GM12878 (cell line): Measurements from ENCODE around the gene PLA2G6. TPM values are rescaled to one million over a fixed set of nuclear protein-coding genes. Genes with fewer than 3 reads are reported as not detected.

Source experiments
- ATAC-seq: fragments of 200-7000 bp; cut with Tn5 transposase; 3 replicates; pipeline ENCODE4 v1.9.1; 2020; ENCODE audit warnings: mild to moderate bottlenecking, moderate library complexity
- BruUV-seq: library from RNA; stranded (reverse); fragments of 400-500 nt; replicated peaks from 2 replicates; lab custom pipeline; 2021; lab: Mats Ljungman, UMichigan
- CTCF ChIA-PET: fragments of 300-600 bp; sonication (Branson Sonifier 250); formaldehyde crosslinking; extraction: SDS; loops from one replicate; lab custom pipeline; 2021; ENCODE audit warnings: inconsistent platforms; lab: Yijun Ruan, JAX
- POLR2A ChIA-PET: fragments of 350-600 bp; formaldehyde crosslinking; extraction: SDS; loops from one replicate; lab custom pipeline; 2021; ENCODE audit warnings: inconsistent platforms; lab: Charles Lee
- RAD21 ChIA-PET: fragments of 300-600 bp; sonication (Branson Sonifier 250); formaldehyde crosslinking; loops from one replicate; lab custom pipeline; 2023; ENCODE audit warnings: antibody characterized with exemption; ENCODE audit not compliant: unreplicated experiment; lab: Charles Lee
- SMC1A ChIA-PET: fragments of 300-600 bp; sonication (Branson Sonifier 250); formaldehyde crosslinking; loops from one replicate; lab custom pipeline; 2023; ENCODE audit not compliant: unreplicated experiment, uncharacterized antibody; lab: Charles Lee
- DNase-seq: peaks from one replicate; pipeline ENCODE4 v3.0.0-alpha.2; 2011; ENCODE audit warnings: low read depth, low spot score
- FAIRE-seq: peaks from 3 replicates; lab custom pipeline; 2011; peaks lifted over from hg19 to GRCh38; lab: Jason Lieb, UNC
- H2AFZ ChIP-seq: 2 replicates; pipeline ENCODE4 v1.6.0; 2011; ENCODE audit warnings: low read depth, low read length, control low read depth; ENCODE audit not compliant: control insufficient read depth
- H3K27ac ChIP-seq: 2 replicates; pipeline ENCODE4 v1.5.1; 2011; ENCODE audit warnings: control low read depth; ENCODE audit not compliant: control insufficient read depth, insufficient read depth
- H3K27me3 ChIP-seq, 2 experiments: replicated peaks in 1 of 2; 2 replicates each; pipeline versions ENCODE4 v1.6.0 to v1.6.1; 2011; ENCODE audit warnings: low read length in 1 of 2; ENCODE audit not compliant: control insufficient read depth in 2 of 2, insufficient read depth in 2 of 2
- H3K36me3 ChIP-seq, 2 experiments: 2 replicates each; pipeline ENCODE4 v1.5.1; 2011; ENCODE audit warnings: low read length in 1 of 2; ENCODE audit not compliant: control insufficient read depth in 2 of 2, insufficient read depth in 2 of 2
- H3K4me1 ChIP-seq: 2 replicates; pipeline ENCODE4 v1.6.1; 2011; ENCODE audit warnings: mild to moderate bottlenecking, low read length, moderate library complexity, mixed read lengths; ENCODE audit not compliant: control insufficient read depth, insufficient read depth
- H3K4me2 ChIP-seq: 2 replicates; pipeline ENCODE4 v1.6.0; 2011; ENCODE audit warnings: control low read depth; ENCODE audit not compliant: control insufficient read depth, insufficient read depth
- H3K4me3 ChIP-seq: fragments of 200-600 bp; sonication (generic); 2 replicates; pipeline ENCODE4 v1.5.1; 2016
- H3K79me2 ChIP-seq: 2 replicates; pipeline ENCODE4 v1.6.0; 2011; ENCODE audit warnings: low read length; ENCODE audit not compliant: control insufficient read depth, insufficient read depth
- H3K9ac ChIP-seq: 2 replicates; pipeline ENCODE4 v1.8.0; 2011; ENCODE audit warnings: low read length, control low read depth, mixed read lengths; ENCODE audit not compliant: control insufficient read depth, insufficient read depth
- H3K9me3 ChIP-seq: replicated peaks from 3 replicates; pipeline ENCODE4 v1.5.1; 2011; ENCODE audit warnings: mild to moderate bottlenecking, low read length; ENCODE audit not compliant: control insufficient read depth, insufficient read depth
- H4K20me1 ChIP-seq: 2 replicates; pipeline ENCODE4 v1.6.0; 2011; ENCODE audit not compliant: control insufficient read depth, insufficient read depth
- CBFB ChIP-seq: IDR thresholded peaks from 2 replicates; pipeline ENCODE4 v1.6.1; 2016; ENCODE audit warnings: antibody characterized with exemption, low read depth
- CBX5 ChIP-seq: sonication (generic); IDR thresholded peaks from 2 replicates; pipeline ENCODE4 v1.6.1; 2016; ENCODE audit warnings: low read depth, moderate library complexity, mild to moderate bottlenecking, inconsistent platforms
- HDAC6 ChIP-seq: fragments of 200-600 bp; sonication (generic); IDR thresholded peaks from one replicate; pipeline ENCODE4 v1.8.0; 2017; ENCODE audit warnings: antibody characterized with exemption; ENCODE audit not compliant: unreplicated experiment
- MTA3 ChIP-seq: IDR thresholded peaks from 2 replicates; pipeline ENCODE4 v1.6.1; 2012; ENCODE audit warnings: low read length, inconsistent platforms, borderline replicate concordance
- MYB ChIP-seq: fragments of 150-350 bp; IDR thresholded peaks from 2 replicates; pipeline ENCODE4 v1.6.1; 2014; ENCODE audit warnings: mild to moderate bottlenecking, low read depth, low read length, borderline replicate concordance
- POU2F2 ChIP-seq: IDR thresholded peaks from 3 replicates; pipeline ENCODE4 v1.6.1; 2011; ENCODE audit warnings: low read depth, mild to moderate bottlenecking, low read length, borderline replicate concordance
- RUNX3 ChIP-seq: IDR thresholded peaks from 2 replicates; pipeline ENCODE4 v1.6.1; 2012; ENCODE audit warnings: low read length, inconsistent platforms
- YBX1 ChIP-seq: fragments of 450-650 bp; IDR thresholded peaks from 2 replicates; pipeline ENCODE4 v1.6.1; 2016; ENCODE audit warnings: antibody characterized with exemption
- ZZZ3 ChIP-seq: IDR thresholded peaks from 2 replicates; pipeline ENCODE4 v1.6.1; 2011; ENCODE audit warnings: low read depth; ENCODE audit not compliant: control insufficient read depth, insufficient read length
- WGBS: methylation state at CpG from one replicate; pipeline ENCODE4 v1.1.6; 2016; ENCODE audit warnings: low lambda C conversion rate; ENCODE audit not compliant: insufficient replicate concordance, insufficient coverage; ENCODE audit errors: missing lambda C conversion rate; 5-methylcytosine and 5-hydroxymethylcytosine counted together
- in situ Hi-C: fragments of 300-500 bp; cut with MboI; formaldehyde crosslinking; loops from 9 replicates; pipeline ENCODE4 v1.14.3; 2018; ENCODE audit warnings: mixed read lengths
- intact Hi-C: fragments of 100-400 bp; cut with micrococcal nuclease; formaldehyde crosslinking; loops from one replicate; pipeline ENCODE4 v1.14.2; 2022; ENCODE audit not compliant: unreplicated experiment
- polyA plus RNA-seq, 11 experiments: library from polyadenylated mRNA; depleted of rRNA in 4 of 11; unstranded in 6 of 11; stranded (reverse) in 5 of 11; fragments of >200 nt; fragmentation: Nextera tagmentation in 4 of 11; fragmentation: Illumina TruSeq in 1 of 11; extraction: Ambion mirVana in 4 of 11; extraction: Trizol in 1 of 11; gene quantifications; 1 replicate in 1 of 11; 2 replicates in 10 of 11; pipeline versions ENCODE4 v1.2.1 to v1.2.3, GENCODE V29; 2011 to 2016; ENCODE audit warnings: inconsistent platforms in 2 of 11, missing spikeins in 2 of 11, low read depth in 1 of 11
- total RNA-seq, 4 experiments: library from RNA; depleted of rRNA in 3 of 4; stranded (reverse); fragments of >200 nt in 3 of 4; fragmentation: Illumina TruSeq in 1 of 4; extraction: Trizol in 1 of 4; gene quantifications; 2 replicates each; pipeline versions ENCODE4 v1.2.1 to v1.2.3, GENCODE V29; 2013 to 2021
- TF ChIP-seq, protein P1 (sequence below): fragments of 150-350 bp; IDR thresholded peaks from 2 replicates; pipeline ENCODE4 v1.6.1; 2016; ENCODE audit warnings: low read depth, low read length
- TF ChIP-seq, protein P2 (sequence below): fragments of 450-650 bp; IDR thresholded peaks from 2 replicates; pipeline ENCODE4 v1.6.1; 2017; ENCODE audit warnings: mild to moderate bottlenecking
- TF ChIP-seq, protein P3 (sequence below): IDR thresholded peaks from 2 replicates; pipeline ENCODE4 v1.6.1; 2012; ENCODE audit warnings: improper control_type of control experiment, low read depth, low read length; ENCODE audit not compliant: insufficient replicate concordance
- TF ChIP-seq, protein P4 (sequence below): fragments of 450-650 bp; IDR thresholded peaks from 2 replicates; pipeline ENCODE4 v1.6.1; 2016; ENCODE audit warnings: mild to moderate bottlenecking

The PLA2G6 gene
- total and polyA plus RNA-seq, 10 of the 15 experiments (the other 5 are each of a cell fraction or from before 2014, with no cell fraction given), result 0.15 to 42.2 (median 15.8) TPM

DNA sequence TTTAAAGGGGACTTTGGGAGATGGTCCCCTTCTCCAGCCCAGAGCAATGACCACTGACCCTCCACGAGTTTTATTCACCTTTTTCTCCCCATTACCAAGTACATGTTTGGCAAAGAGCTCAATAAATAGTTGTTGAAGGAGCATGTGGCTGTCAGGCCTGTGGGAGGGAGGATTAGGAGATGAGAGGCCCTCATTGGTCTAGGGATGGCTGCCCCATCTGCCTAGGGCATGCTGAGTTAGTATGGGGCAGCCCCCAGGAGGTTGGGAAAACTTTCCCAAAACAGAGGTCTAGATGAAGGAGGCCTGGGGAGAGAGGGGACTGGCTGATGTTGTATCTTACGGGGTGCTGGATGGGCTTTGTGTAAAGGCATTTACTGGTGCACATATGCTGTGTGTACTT is 30.8 kb upstream of the PLA2G6 start:
- no peaks in the 10 kb centered on the region for H4K20me1 ChIP-seq
- ChIA-PET RAD21 (interaction anchor here (3.4 kb wide), 1 partner anchor 9 kb away, joined by 13 read pairs; no protein-coding TSS in a partner anchor), SMC1A (interaction anchor here (1.3 to 4.3 kb wide), 2 partner anchors 8 to 11 kb away, joined by 4 to 20 read pairs; no protein-coding TSS in a partner anchor), POLR2A (interaction anchor here (0.7 to 1.1 kb wide), 2 partner anchors 9 to 11 kb away, joined by 3 to 5 read pairs; partner anchors contain the start of gene MAFF), CTCF (no interaction called here)
- H3K9me3 ChIP-seq, result no peaks in the 10 kb centered on the region
- H3K9ac ChIP-seq, result no peak overlapping the region
- FAIRE-seq, result no peak
- intact Hi-C loops, result loop anchor here (5.0 to 10.0 kb wide), 3 partner anchors 35 to 98 kb away; partner anchors contain the start of gene BAIAP2L2
- H3K4me1 ChIP-seq, result peaks cover 39% of the 10 kb centered on the region
- no peak overlapping the region for H3K27ac ChIP-seq
- no peaks in the 10 kb centered on the region for H3K79me2 ChIP-seq
- H3K36me3 ChIP-seq, result no peaks in the 10 kb centered on the region; a peak in 2 of 4 replicates
- no peak overlapping the region for H3K4me2 ChIP-seq
- in situ Hi-C loops, result no loop called here
- H2AFZ ChIP-seq, result no peak overlapping the region
- ATAC-seq, result no peak
- H3K27me3 ChIP-seq, result no peaks in the 10 kb centered on the region
- DNase-seq, result no peak
- no TSS peak for BruUV-seq
- 68% methylated on average over 2 of the region's 2 CpGs for WGBS
- H3K4me3 ChIP-seq, result no peak overlapping the region
- TF ChIP-seq POU2F2, result no peak
- TF ChIP-seq YBX1, result no peak
- TF ChIP-seq CBX5, result no peak
- TF ChIP-seq, protein P1, sequence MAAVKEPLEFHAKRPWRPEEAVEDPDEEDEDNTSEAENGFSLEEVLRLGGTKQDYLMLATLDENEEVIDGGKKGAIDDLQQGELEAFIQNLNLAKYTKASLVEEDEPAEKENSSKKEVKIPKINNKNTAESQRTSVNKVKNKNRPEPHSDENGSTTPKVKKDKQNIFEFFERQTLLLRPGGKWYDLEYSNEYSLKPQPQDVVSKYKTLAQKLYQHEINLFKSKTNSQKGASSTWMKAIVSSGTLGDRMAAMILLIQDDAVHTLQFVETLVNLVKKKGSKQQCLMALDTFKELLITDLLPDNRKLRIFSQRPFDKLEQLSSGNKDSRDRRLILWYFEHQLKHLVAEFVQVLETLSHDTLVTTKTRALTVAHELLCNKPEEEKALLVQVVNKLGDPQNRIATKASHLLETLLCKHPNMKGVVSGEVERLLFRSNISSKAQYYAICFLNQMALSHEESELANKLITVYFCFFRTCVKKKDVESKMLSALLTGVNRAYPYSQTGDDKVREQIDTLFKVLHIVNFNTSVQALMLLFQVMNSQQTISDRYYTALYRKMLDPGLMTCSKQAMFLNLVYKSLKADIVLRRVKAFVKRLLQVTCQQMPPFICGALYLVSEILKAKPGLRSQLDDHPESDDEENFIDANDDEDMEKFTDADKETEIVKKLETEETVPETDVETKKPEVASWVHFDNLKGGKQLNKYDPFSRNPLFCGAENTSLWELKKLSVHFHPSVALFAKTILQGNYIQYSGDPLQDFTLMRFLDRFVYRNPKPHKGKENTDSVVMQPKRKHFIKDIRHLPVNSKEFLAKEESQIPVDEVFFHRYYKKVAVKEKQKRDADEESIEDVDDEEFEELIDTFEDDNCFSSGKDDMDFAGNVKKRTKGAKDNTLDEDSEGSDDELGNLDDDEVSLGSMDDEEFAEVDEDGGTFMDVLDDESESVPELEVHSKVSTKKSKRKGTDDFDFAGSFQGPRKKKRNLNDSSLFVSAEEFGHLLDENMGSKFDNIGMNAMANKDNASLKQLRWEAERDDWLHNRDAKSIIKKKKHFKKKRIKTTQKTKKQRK, result no peak
- no peak for TF ChIP-seq RUNX3
- TF ChIP-seq HDAC6, result no peak
- TF ChIP-seq, protein P2, sequence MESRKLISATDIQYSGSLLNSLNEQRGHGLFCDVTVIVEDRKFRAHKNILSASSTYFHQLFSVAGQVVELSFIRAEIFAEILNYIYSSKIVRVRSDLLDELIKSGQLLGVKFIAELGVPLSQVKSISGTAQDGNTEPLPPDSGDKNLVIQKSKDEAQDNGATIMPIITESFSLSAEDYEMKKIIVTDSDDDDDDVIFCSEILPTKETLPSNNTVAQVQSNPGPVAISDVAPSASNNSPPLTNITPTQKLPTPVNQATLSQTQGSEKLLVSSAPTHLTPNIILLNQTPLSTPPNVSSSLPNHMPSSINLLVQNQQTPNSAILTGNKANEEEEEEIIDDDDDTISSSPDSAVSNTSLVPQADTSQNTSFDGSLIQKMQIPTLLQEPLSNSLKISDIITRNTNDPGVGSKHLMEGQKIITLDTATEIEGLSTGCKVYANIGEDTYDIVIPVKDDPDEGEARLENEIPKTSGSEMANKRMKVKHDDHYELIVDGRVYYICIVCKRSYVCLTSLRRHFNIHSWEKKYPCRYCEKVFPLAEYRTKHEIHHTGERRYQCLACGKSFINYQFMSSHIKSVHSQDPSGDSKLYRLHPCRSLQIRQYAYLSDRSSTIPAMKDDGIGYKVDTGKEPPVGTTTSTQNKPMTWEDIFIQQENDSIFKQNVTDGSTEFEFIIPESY, result no peak
- no peak for TF ChIP-seq MYB
- TF ChIP-seq, protein P3, sequence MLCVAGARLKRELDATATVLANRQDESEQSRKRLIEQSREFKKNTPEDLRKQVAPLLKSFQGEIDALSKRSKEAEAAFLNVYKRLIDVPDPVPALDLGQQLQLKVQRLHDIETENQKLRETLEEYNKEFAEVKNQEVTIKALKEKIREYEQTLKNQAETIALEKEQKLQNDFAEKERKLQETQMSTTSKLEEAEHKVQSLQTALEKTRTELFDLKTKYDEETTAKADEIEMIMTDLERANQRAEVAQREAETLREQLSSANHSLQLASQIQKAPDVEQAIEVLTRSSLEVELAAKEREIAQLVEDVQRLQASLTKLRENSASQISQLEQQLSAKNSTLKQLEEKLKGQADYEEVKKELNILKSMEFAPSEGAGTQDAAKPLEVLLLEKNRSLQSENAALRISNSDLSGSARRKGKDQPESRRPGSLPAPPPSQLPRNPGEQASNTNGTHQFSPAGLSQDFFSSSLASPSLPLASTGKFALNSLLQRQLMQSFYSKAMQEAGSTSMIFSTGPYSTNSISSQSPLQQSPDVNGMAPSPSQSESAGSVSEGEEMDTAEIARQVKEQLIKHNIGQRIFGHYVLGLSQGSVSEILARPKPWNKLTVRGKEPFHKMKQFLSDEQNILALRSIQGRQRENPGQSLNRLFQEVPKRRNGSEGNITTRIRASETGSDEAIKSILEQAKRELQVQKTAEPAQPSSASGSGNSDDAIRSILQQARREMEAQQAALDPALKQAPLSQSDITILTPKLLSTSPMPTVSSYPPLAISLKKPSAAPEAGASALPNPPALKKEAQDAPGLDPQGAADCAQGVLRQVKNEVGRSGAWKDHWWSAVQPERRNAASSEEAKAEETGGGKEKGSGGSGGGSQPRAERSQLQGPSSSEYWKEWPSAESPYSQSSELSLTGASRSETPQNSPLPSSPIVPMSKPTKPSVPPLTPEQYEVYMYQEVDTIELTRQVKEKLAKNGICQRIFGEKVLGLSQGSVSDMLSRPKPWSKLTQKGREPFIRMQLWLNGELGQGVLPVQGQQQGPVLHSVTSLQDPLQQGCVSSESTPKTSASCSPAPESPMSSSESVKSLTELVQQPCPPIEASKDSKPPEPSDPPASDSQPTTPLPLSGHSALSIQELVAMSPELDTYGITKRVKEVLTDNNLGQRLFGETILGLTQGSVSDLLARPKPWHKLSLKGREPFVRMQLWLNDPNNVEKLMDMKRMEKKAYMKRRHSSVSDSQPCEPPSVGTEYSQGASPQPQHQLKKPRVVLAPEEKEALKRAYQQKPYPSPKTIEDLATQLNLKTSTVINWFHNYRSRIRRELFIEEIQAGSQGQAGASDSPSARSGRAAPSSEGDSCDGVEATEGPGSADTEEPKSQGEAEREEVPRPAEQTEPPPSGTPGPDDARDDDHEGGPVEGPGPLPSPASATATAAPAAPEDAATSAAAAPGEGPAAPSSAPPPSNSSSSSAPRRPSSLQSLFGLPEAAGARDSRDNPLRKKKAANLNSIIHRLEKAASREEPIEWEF, result no peak
- TF ChIP-seq, protein P4, sequence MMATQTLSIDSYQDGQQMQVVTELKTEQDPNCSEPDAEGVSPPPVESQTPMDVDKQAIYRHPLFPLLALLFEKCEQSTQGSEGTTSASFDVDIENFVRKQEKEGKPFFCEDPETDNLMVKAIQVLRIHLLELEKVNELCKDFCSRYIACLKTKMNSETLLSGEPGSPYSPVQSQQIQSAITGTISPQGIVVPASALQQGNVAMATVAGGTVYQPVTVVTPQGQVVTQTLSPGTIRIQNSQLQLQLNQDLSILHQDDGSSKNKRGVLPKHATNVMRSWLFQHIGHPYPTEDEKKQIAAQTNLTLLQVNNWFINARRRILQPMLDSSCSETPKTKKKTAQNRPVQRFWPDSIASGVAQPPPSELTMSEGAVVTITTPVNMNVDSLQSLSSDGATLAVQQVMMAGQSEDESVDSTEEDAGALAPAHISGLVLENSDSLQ, result no peak
- TF ChIP-seq CBFB, result no peak
- TF ChIP-seq MTA3, result no peak
- no peak for TF ChIP-seq ZZZ3
